Measurements from ENCODE around the gene PINLYP.
"Not testable (repeated sequence)": the region's sequence is repeated elsewhere in the genome, so short reads cannot be mapped to it uniquely, and the experiment has no call there.

The PINLYP gene

DNA sequence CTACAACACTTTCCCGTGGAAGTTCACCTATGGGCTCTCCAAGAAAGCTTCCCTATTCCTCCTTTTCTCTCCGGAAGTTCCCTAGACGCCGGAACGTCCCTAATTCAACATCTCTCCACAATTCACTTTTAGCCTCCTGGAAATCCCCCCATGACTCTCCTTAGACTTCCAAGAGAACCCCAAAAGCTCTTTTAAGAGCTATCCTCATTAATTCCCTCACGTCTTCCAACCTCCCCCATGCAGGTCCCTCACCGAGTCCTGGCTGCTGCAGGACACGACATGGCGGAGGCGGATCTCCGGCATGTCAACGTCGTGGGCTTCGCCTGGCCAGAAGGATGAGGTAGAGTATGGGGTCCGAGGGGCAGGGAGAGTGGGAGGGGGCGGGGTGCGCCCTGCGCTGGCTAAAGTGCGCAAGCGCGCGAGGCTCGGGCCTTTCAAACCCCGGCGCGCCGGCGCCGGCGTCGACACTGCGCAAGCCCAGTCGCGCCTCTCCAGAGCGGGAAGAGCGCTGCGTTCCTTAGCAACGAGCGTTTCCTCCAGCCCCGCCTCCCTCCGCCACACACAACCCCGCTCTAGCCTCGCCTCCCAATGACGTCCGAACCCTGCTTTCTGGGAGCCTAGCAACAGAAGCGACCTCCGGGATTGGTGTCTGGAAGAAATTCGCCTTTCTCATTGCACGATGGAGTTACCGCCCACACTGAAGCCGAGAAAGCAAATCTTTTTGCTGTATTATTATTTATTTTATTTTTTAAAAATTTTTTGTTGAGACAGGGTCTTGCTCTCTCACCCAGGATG, at the start of gene PINLYP, which contains the start of gene XRCC1:
TSS of gene PINLYP (plus strand) at position 646 of the 795 bp plus-strand sequence. CDS start 1,391 bp downstream, outside the sequence.
TSS of gene XRCC1 (minus strand) at position 372 of the 795 bp plus-strand sequence. CDS start at position 303, 69 bp downstream.
- DNase-seq = peak; percentile 99

DNA sequence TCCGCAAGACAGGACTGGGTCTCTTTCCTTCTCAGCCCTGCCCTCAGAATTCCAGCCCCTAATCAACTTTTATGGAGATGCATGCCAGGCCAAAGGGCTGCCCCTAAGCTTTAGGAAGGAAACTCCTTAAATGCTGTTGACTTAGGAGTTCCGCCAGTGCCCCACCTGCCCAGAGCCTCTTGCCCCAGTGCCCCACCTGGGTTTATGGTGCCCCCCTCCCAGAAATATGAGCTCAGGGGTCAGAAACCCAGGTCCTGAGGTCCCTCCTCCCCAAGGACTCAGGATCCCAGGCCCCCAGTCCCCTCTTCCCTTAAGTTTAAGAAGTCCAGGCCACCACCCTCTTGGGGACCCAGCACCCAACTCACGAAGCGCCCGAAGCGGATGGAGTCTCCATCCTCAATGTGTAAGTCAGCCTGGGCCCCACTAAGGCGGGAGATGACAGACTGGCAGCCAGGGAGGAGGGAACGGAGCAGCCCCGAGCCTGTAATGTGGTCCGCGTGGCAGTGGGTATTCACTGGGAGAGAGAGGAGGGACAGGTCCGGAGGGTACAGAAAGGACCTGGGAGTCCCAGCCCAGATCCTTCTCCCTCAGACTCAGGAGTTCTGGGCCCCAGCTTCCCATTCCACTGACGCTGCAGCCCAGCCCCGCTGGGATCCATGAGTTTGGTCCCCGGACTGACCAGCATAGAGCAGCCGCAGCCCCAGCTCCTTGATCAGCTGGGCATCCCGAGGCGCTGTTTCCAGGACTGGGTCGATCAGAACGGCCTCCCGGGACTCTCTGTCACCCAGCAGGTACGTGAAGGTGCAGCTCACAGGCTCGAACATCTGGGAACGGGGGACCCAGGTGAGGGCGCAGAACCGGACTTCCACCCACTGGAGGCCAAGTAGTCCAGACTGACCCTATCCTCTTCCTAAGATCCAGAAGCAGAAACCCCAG, 49.5 kb upstream of the PINLYP start:
- no peak for DNase-seq

DNA sequence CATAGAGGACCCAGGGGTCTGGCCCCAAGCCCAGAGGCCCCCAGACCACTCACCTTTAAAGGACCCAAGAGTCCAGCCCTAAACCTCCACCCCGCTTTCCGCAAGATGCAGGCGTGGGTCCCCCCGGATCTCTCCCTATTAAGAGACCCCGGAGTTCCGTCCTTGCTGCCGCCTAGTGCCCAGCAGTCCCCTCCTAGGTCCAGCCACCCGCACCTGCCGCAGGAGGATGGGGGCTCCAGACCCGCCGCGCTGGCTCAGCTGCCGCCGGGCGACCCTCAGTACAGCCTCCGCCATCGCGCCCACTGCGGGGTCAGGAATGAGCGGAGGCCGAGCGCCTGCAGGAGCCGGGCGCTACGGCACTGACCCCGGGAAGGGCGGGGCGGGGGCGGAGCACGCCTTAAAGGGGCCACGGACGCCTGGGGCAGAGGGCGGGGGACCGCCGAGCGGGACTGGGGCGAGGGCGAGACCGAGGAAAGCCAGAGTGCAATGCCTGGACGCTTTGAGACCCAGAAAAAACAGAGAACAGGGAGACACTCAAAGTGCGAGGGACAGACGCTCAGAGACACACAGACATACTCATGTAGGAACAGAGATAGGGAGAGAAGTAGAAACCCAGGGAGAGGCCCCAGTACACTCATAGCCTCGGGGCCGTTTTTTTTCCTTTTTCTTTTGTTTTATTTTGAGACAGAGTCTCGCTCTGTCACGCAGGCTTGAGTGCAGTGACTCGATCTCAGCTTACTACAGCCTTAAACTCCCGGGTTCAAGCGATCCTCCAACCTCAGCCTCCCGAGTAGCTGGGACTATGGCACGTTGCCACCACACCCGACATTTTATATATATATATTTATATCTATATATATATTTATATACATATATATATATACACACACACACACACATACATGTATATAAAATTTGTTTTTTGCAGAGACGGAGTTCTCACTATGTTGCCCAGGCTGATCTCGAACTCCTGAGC, 48.4 kb upstream of the PINLYP start, which contains the start of gene ETHE1:
TSS of gene ETHE1 (minus strand) at position 318 of the 976 bp plus-strand sequence. CDS start at position 294, 24 bp downstream.
- DNase-seq = peak; percentile 86

- no peak for DNase-seq
Measured at GRCh38 chr19:43527860-43528622, 47.6 kb upstream of the PINLYP start.

- DNase-seq = peak; percentile 77
Measured at GRCh38 chr19:43532571-43532961, 43.0 kb upstream of the PINLYP start.

GRCh38 chr19:43532962-43533545, 42.5 kb upstream of the PINLYP start, which contains the start of gene ZNF575:
Gene ZNF575 (plus strand): TSS chr19:43533188. CDS start chr19:43534423, 1,235 bp downstream.
- DNase-seq = peak; percentile 99

DNA sequence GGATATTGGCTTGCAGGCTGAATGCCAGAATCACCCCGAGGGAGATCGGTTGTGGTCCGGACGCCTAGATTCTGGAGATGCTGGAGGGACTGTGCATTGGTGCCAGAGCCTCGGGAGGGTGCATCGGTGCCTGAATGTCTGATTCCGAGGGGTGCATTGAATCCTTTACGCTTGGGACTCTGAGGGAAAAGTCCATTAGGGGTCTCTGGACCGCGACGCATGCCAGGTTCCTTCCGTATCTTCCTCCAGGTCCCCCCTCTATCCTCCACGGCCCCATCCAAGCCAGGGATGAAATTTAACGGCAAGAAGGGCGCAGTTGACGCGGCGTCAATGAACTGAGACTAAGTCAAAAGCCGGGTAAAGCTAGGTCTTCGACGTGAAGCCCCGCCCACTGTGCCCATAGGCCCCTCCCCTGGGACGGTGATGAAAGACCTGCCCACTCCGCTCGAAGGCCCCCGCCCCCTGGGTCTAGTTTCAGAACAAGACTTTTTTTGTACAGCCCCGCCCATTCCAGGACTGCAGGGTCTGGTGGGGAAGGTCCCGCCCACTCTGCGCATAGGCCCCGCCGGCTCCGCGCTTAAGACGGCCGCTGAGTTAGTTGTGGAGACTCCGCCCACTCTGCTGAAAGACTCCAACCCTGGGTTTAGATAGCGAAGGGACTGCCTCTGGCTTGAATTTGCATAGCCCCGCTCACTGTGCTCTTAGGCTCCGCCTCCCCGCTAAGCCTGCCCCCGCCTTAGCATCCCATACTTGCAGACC, 41.9 kb upstream of the PINLYP start:
- DNase-seq = peak; percentile 99

- no peak for DNase-seq
Measured at GRCh38 chr19:43534305-43534815, 41.2 kb upstream of the PINLYP start.

GRCh38 chr19:43534816-43535761, 40.5 kb upstream of the PINLYP start:
- DNase-seq = peak; percentile 82

DNA sequence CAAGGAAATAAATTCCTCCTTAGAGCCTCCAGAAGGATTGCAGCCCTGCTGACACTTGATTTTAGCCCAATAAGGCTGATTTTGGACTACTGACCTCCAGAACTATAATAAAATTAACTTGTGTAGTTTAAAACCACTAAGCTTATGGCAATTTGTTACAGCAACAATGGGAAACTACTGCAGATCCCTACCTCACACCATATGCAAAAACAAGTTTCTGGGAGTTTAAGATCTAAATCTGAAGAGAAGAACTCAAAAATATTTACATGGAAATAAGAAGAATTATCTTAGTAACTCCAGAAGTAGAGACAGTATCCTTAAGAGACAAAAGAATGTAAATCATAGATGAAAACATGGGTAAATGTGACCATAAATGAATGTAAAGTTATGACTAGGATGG, 36.7 kb upstream of the PINLYP start:
- no peak for DNase-seq

DNA sequence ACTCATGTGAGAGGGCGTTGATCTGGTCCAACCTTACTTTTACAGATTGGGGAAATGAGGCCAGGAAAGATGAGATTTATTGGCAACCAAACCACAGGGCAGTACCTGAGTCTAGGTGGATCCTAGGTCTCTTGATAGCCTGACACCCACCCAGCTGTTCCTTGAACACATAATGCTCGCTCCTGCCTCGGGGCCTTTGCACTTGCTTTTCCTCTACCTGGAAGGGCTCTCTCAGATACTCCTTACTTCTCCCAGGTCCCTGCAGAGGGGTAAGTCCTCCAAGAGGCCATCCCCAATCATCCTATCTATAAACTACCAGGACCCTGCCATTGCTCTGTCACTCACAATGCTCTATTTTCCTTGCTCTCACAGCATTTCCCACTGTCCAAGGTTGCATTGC, 35.2 kb upstream of the PINLYP start:
- DNase-seq = no peak

- no peak for DNase-seq
Measured at GRCh38 chr19:43541920-43542650, 33.5 kb upstream of the PINLYP start.

- no peak for DNase-seq
Measured at GRCh38 chr19:43544077-43544476, 31.5 kb upstream of the PINLYP start.

- no peak for DNase-seq
Measured at GRCh38 chr19:43545276-43545675, 30.3 kb upstream of the PINLYP start.

- DNase-seq = no peak
Measured at GRCh38 chr19:43545981-43546380, 29.6 kb upstream of the PINLYP start.

DNA sequence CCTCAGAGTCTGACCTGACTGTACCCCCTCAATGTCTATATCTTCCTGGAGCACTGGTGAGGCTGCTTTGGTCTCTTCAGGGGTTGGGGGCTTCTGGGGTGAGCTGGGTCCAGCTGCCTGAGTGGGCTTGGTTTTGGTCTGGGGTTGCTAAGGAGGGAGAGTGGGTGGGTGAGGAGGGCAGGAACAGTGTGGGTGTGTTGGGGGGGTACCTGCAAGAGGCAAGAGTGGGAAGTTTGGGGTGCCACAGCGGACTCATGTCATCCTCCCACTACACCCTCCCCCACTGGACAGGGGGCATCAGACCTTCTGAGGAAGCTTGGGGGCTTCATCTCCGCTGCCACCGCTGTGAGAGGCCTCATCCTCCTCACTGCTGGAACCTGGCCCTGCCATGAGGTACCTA, 29.0 kb upstream of the PINLYP start:
- DNase-seq = no peak

DNA sequence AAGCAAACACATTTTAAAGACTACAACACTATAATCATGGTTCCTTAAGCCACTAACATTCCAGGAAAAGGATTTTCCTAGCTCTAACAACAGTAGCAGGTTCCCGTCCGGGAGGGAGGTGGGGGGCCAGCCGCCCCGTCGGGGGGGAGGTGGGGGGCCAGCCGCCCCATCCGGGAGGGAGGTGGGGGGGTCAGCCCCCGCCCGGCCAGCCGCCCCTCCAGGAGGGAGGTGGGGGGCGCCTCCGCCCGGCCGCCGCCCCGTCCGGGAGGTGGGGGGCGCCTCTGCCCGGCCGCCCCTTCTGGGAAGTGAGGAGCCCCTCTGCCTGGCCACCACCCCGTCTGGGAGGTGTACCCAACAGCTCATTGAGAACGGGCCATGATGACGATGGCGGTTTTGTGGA, 27.7 kb upstream of the PINLYP start:
- DNase-seq = not testable (repeated sequence)

DNA sequence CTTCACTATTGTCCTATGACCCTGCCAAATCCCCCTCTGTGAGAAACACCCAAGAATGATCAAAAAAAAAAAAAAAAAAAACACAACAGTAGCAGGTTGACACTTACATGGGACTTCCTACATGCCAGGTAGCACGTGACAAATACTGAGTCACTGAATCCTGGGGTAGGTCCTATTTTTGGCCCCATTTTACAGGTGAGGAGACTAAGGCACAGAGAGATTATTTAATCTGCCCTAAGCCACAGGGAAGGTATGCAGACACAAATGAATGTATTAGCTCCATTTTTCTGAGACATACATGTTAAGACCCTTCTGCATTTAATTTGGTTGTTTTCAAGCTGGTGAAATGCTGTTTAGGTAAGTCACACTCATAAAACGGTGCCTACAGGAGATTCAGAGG, 26.9 kb upstream of the PINLYP start:
- no peak for DNase-seq

Measured in left hindlimb (tissue), 1 donor.